ENCODE data around the gene ARID4A. TPM values are rescaled to one million over a fixed set of nuclear protein-coding genes. Genes with fewer than 3 reads are reported as not detected.
"Not testable (repeated sequence)": the region's sequence is repeated elsewhere in the genome, so short reads cannot be mapped to it uniquely, and the experiment has no call there.

ARID4A gene
- polyA plus RNA-seq, 1 donor, result 38.9 TPM

GRCh38 chr14:58292187-58292586 is 6.2 kb upstream of the ARID4A start:
- no peak for DNase-seq

- no peak for DNase-seq
Measured at GRCh38 chr14:58294201-58294600, 4.2 kb upstream of the ARID4A start.

- DNase-seq, result no peak
Measured at GRCh38 chr14:58296726-58297125, 1.6 kb upstream of the ARID4A start.

- DNase-seq, result no peak
Measured at GRCh38 chr14:58297412-58297761, 968 bp upstream of the ARID4A start.

GRCh38 chr14:58297762-58298476 is 436 bp upstream of the ARID4A start:
- peak; percentile 100 for DNase-seq

GRCh38 chr14:58299401-58300330 is 1.3 kb downstream of the ARID4A start:
- DNase-seq, result peak; percentile 37

GRCh38 chr14:58301416-58301815 is 3.1 kb downstream of the ARID4A start:
- DNase-seq, result no peak

GRCh38 chr14:58305730-58306129 is 7.4 kb downstream of the ARID4A start:
- no peak for DNase-seq

- DNase-seq, result no peak
Measured at GRCh38 chr14:58307597-58308316, 9.4 kb downstream of the ARID4A start.

GRCh38 chr14:58309086-58309485 is 10.7 kb downstream of the ARID4A start:
- no peak for DNase-seq

- no peak for DNase-seq
Measured at GRCh38 chr14:58313699-58314098, 15.3 kb downstream of the ARID4A start.

GRCh38 chr14:58315606-58316005 is 17.3 kb downstream of the ARID4A start:
- DNase-seq, result no peak

GRCh38 chr14:58327019-58327418 is 28.7 kb downstream of the ARID4A start:
- DNase-seq, result no peak

GRCh38 chr14:58331111-58331510 is 32.8 kb downstream of the ARID4A start:
- DNase-seq, result peak; percentile 96

- no peak for DNase-seq
Measured at GRCh38 chr14:58332561-58332960, 34.2 kb downstream of the ARID4A start.

GRCh38 chr14:58339666-58340065 is 41.3 kb downstream of the ARID4A start:
- not testable (repeated sequence) for DNase-seq

- no peak for DNase-seq
Measured at GRCh38 chr14:58341152-58341748, 42.9 kb downstream of the ARID4A start.

- DNase-seq, result not testable (repeated sequence)
Measured at GRCh38 chr14:58343535-58343934, 45.2 kb downstream of the ARID4A start.

GRCh38 chr14:58353516-58354299 is 55.4 kb downstream of the ARID4A start:
- DNase-seq, result no peak

GRCh38 chr14:58354808-58355207 is 56.5 kb downstream of the ARID4A start:
- DNase-seq, result no peak

- DNase-seq, result no peak
Measured at GRCh38 chr14:58356268-58356667, 57.9 kb downstream of the ARID4A start.

Data from left kidney (tissue), 2 donors.